ENCODE results near the gene DAB1.

DNA sequence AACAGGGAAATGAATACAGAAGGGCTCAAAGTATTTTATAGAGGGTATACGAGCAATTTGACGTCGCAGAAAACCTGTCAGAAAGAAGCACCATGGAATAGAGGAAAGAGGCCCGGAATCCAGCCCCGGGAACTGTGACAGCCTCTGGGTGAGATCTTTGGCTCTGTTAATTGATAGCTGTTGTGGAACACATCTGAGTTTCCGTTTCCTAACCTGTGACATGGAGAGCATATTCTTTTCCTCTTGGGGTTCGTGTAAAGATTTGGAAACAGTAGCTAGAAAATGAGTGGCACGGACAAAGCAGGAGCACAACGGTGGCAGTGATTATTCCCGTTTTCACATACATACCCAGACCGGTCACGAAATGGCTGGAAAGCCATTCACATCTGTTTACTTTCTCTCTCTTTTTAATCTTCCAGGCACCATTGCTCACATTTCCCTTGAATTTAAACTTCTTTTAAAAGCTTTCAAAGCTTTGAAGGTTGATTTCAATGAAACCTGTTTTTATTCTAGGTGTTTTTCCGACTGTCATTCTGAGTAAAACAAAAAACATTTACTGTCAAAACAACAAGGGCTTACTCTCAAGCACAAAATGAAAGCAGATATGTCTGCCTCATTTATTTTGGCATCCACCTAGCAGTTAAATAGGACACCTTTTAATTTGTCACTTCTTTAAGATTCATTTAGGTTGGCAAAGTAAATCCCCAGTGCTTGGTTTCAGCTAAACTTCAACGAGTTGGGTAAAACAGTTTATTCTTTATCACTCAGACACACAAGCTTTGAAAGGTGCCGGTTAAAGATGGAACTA lies 431.3 kb downstream of the DAB1 start:
- TF ChIP-seq POLR2A (IDR thresholded peaks at IDR 0.05) (no peak), CTCF (IDR thresholded peaks at IDR 0.05) (no peak)
